ENCODE measurements around the gene PHIP.

GRCh38 chr6:78911218-78911940 lies 166.7 kb downstream of the PHIP start:
- TF ChIP-seq POLR2AphosphoS5 (IDR thresholded peaks at IDR 0.05; ENCODE audit: low read depth, low read length) (no peak), REST (IDR thresholded peaks at IDR 0.05; ENCODE audit: insufficient read depth in 1 of 2, low read depth in 2 of 2, low read length in 2 of 2) (no peak), TAF1 (IDR thresholded peaks at IDR 0.05; ENCODE audit: borderline replicate concordance, insufficient read depth, low read length) (no peak), SIN3A (IDR thresholded peaks at IDR 0.05; ENCODE audit: borderline replicate concordance, insufficient read depth, low read length) (no peak), FOXP2 (optimal IDR thresholded peaks at IDR 0.05; ENCODE audit: borderline replicate concordance, extremely low read depth, extremely low read length, insufficient read depth) (no peak)

Measured in PFSK-1 (cell line).